GM12878 (cell line): ENCODE results near the gene OS9. TPM values are rescaled to one million over a fixed set of nuclear protein-coding genes. Genes with fewer than 3 reads are reported as not detected.

Experiments
- ATF2 ChIP-seq: IDR thresholded peaks from 2 replicates; pipeline ENCODE4 v1.6.1; 2012; ENCODE audit warnings: low read length, inconsistent platforms
- ATF7 ChIP-seq: fragments of 450-650 bp; IDR thresholded peaks from 2 replicates; pipeline ENCODE4 v1.6.1; 2016; ENCODE audit warnings: low read depth, mild to moderate bottlenecking
- JUNB ChIP-seq: IDR thresholded peaks from 2 replicates; pipeline ENCODE4 v1.6.1; 2016; ENCODE audit warnings: antibody characterized with exemption, mild to moderate bottlenecking
- JUND ChIP-seq: IDR thresholded peaks from 2 replicates; pipeline ENCODE4 v1.6.1; 2012; ENCODE audit warnings: low read depth, mild to moderate bottlenecking, low read length, improper control_type of control experiment, moderate library complexity
- KDM1A ChIP-seq: fragments of 200-600 bp; sonication (generic); IDR thresholded peaks from 2 replicates; pipeline ENCODE4 v1.6.1; 2016; ENCODE audit warnings: borderline replicate concordance
- MXI1 ChIP-seq: fragments of 150-350 bp; IDR thresholded peaks from 2 replicates; pipeline ENCODE4 v1.6.1; 2011; ENCODE audit warnings: low read depth, mild to moderate bottlenecking, inconsistent platforms, low read length, improper control_type of control experiment
- NR2C2 ChIP-seq: IDR thresholded peaks from 2 replicates; pipeline ENCODE4 v1.6.1; 2011; ENCODE audit warnings: borderline replicate concordance, low read depth; ENCODE audit not compliant: control insufficient read depth, insufficient read length
- NR2F1 ChIP-seq: fragments of 450-650 bp; conservative IDR thresholded peaks from 2 replicates; pipeline ENCODE4 v1.6.1; 2017; ENCODE audit warnings: mild to moderate bottlenecking
- PBX3 ChIP-seq: IDR thresholded peaks from 2 replicates; pipeline ENCODE4 v1.6.1; 2011; ENCODE audit warnings: mild to moderate bottlenecking, low read depth, low read length, moderate library complexity; ENCODE audit not compliant: insufficient replicate concordance
- POLR2AphosphoS2 ChIP-seq: IDR thresholded peaks from 2 replicates; pipeline ENCODE4 v1.6.1; 2011; ENCODE audit warnings: low read depth, mild to moderate bottlenecking, low read length, improper control_type of control experiment, moderate library complexity
- POU2F2 ChIP-seq: IDR thresholded peaks from 3 replicates; pipeline ENCODE4 v1.6.1; 2011; ENCODE audit warnings: low read depth, mild to moderate bottlenecking, low read length, borderline replicate concordance
- SMAD5 ChIP-seq: IDR thresholded peaks from 2 replicates; pipeline ENCODE4 v1.6.1; 2016; ENCODE audit warnings: antibody characterized with exemption, low read depth
- SPI1 ChIP-seq: IDR thresholded peaks from 2 replicates; pipeline ENCODE4 v1.6.1; 2011; ENCODE audit warnings: low read depth, mild to moderate bottlenecking, low read length, moderate library complexity, borderline replicate concordance; ENCODE audit not compliant: insufficient read depth
- STAT1 ChIP-seq: fragments of 450-650 bp; conservative IDR thresholded peaks from 2 replicates; pipeline ENCODE4 v1.6.1; 2014; ENCODE audit warnings: antibody characterized with exemption, mild to moderate bottlenecking
- USF1 ChIP-seq: IDR thresholded peaks from 2 replicates; pipeline ENCODE4 v1.6.1; 2011; ENCODE audit warnings: borderline replicate concordance, low read depth, mild to moderate bottlenecking, moderate library complexity, mixed read lengths, low read length; ENCODE audit not compliant: insufficient read depth; ENCODE audit errors: extremely low read length
- ZBED1 ChIP-seq: IDR thresholded peaks from 2 replicates; pipeline ENCODE4 v1.6.1; 2016; ENCODE audit warnings: borderline replicate concordance
- ZBTB4 ChIP-seq: fragments of 450-650 bp; formaldehyde crosslinking; IDR thresholded peaks from 2 replicates; pipeline ENCODE4 v1.4.0; 2022; ENCODE audit warnings: mild to moderate bottlenecking, moderate library complexity
- ZNF217 ChIP-seq: fragments of 450-650 bp; IDR thresholded peaks from 2 replicates; pipeline ENCODE4 v1.6.1; 2017; ENCODE audit warnings: antibody characterized with exemption, mild to moderate bottlenecking
- ZNF24 ChIP-seq: fragments of 450-650 bp; IDR thresholded peaks from 2 replicates; pipeline ENCODE4 v1.6.1; 2017; ENCODE audit warnings: antibody characterized with exemption, mild to moderate bottlenecking
- ZNF592 ChIP-seq: fragments of 450-650 bp; IDR thresholded peaks from 2 replicates; pipeline ENCODE4 v1.6.1; 2017; ENCODE audit warnings: mild to moderate bottlenecking, moderate library complexity
- polyA plus RNA-seq, 11 experiments: library from polyadenylated mRNA; depleted of rRNA in 4 of 11; unstranded in 6 of 11; stranded (reverse) in 5 of 11; fragments of >200 nt; fragmentation: Nextera tagmentation in 4 of 11; fragmentation: Illumina TruSeq in 1 of 11; extraction: Ambion mirVana in 4 of 11; extraction: Trizol in 1 of 11; gene quantifications; 1 replicate in 1 of 11; 2 replicates in 10 of 11; pipeline versions ENCODE4 v1.2.1 to v1.2.3, GENCODE V29; 2011 to 2016; ENCODE audit warnings: inconsistent platforms in 2 of 11, missing spikeins in 2 of 11, low read depth in 1 of 11
- total RNA-seq, 4 experiments: library from RNA; depleted of rRNA in 3 of 4; stranded (reverse); fragments of >200 nt in 3 of 4; fragmentation: Illumina TruSeq in 1 of 4; extraction: Trizol in 1 of 4; gene quantifications; 2 replicates each; pipeline versions ENCODE4 v1.2.1 to v1.2.3, GENCODE V29; 2013 to 2021

OS9 gene
- total and polyA plus RNA-seq, 10 of the 15 experiments (the other 5 are each of a cell fraction or from before 2014, with no cell fraction given), result 5.2 to 106 (median 79.1) TPM

- TF ChIP-seq ZBTB4, result no peak
- TF ChIP-seq JUND, result no peak
- peak; percentile 97 for TF ChIP-seq ATF2
- no peak for TF ChIP-seq SPI1
- no peak for TF ChIP-seq JUNB
- TF ChIP-seq NR2C2, result no peak
- TF ChIP-seq ZBED1, result no peak
- no peak for TF ChIP-seq ZNF24
- TF ChIP-seq NR2F1, result 0 out of 2 replicates have a peak, but pooled peaks have one; percentile 8
- TF ChIP-seq POU2F2, result peak; percentile 8; the same call in 1 of the 3 replicates
- TF ChIP-seq KDM1A, result no peak
- TF ChIP-seq PBX3, result no peak
- TF ChIP-seq MXI1, result no peak
- no peak for TF ChIP-seq STAT1
- no peak for TF ChIP-seq ATF7
- no peak for TF ChIP-seq SMAD5
- TF ChIP-seq ZNF217, result 0 out of 2 replicates have a peak, but pooled peaks have one; percentile 19
- TF ChIP-seq USF1, result no peak
- no peak; the same call in 1 of the 2 replicates for TF ChIP-seq ZNF592
- no peak for TF ChIP-seq POLR2AphosphoS2
Measured at GRCh38 chr12:57744194-57744776, 50.4 kb downstream of the OS9 start (continued).
